VCaP (cell line): ENCODE results near the gene ADCY6.

Experiments used
- H3K27ac ChIP-seq: fragments of 450-650 bp; 2 replicates; pipeline ENCODE4 v1.5.1; 2017
- CTCF ChIP-seq: fragments of 450-650 bp; conservative IDR thresholded peaks from 2 replicates; pipeline ENCODE4 v1.5.1; 2017; ENCODE audit warnings: mild to moderate bottlenecking, moderate library complexity

The ADCY6 gene

GRCh38 chr12:48773686-48774085 is 15.2 kb downstream of the ADCY6 start:
- no peak overlapping the region for H3K27ac ChIP-seq
- TF ChIP-seq CTCF = no peak

- no peak for TF ChIP-seq CTCF
Observed at GRCh38 chr12:48771588-48772112, 17.2 kb downstream of the ADCY6 start.

GRCh38 chr12:48770756-48771155 is 18.1 kb downstream of the ADCY6 start:
- no peak overlapping the region for H3K27ac ChIP-seq
- TF ChIP-seq CTCF = no peak

More at GRCh38 chr12:48771588-48772112, 17.2 kb downstream of the ADCY6 start:
- no peak overlapping the region for H3K27ac ChIP-seq

- no peak for TF ChIP-seq CTCF
- no peak overlapping the region for H3K27ac ChIP-seq
Observed at GRCh38 chr12:48768736-48769135, 20.2 kb downstream of the ADCY6 start.

- H3K27ac ChIP-seq = no peak overlapping the region
Observed at GRCh38 chr12:48768147-48768546, 20.7 kb downstream of the ADCY6 start.

GRCh38 chr12:48767521-48767920 is 21.4 kb downstream of the ADCY6 start:
- no peak overlapping the region for H3K27ac ChIP-seq

More at GRCh38 chr12:48768147-48768546, 20.7 kb downstream of the ADCY6 start:
- TF ChIP-seq CTCF = no peak

GRCh38 chr12:48767047-48767446 is 21.8 kb downstream of the ADCY6 start:
- TF ChIP-seq CTCF = no peak
- no peak overlapping the region for H3K27ac ChIP-seq

More at GRCh38 chr12:48767521-48767920, 21.4 kb downstream of the ADCY6 start:
- TF ChIP-seq CTCF = no peak

GRCh38 chr12:48765753-48766162 is 23.1 kb downstream of the ADCY6 start:
- no peak overlapping the region for H3K27ac ChIP-seq
- TF ChIP-seq CTCF = no peak
